Motor neuron (in vitro differentiated cells): Measurements from ENCODE around the gene CDH3. TPM values are rescaled to one million over a fixed set of nuclear protein-coding genes. Genes with fewer than 3 reads are reported as not detected.

Experiments used
- ATAC-seq, 8 experiments: fragments of 200-7000 bp; cut with Tn5 transposase; replicated peaks in 6 of 8; 2 replicates each; pipeline ENCODE4 v1.8.0; 2021; ENCODE audit warnings: mild to moderate bottlenecking in 8 of 8, moderate library complexity in 8 of 8
- H3K27ac ChIP-seq, 2 donors: fragments of 250-450 bp; sonication (Bioruptor Pico); 2 replicates each; pipeline ENCODE4 v1.9.0; 2021; ENCODE audit warnings: antibody characterized with exemption in 2 of 2, mild to moderate bottlenecking in 2 of 2, moderate library complexity in 1 of 2
- H3K4me1 ChIP-seq, 2 donors: fragments of 250-450 bp; sonication (Bioruptor Pico); replicated peaks in 1 of 2; 2 replicates each; pipeline ENCODE4 v1.6.1; 2021; ENCODE audit warnings: antibody characterized with exemption in 2 of 2, mild to moderate bottlenecking in 2 of 2, moderate library complexity in 1 of 2
- H3K4me3 ChIP-seq, 5 donors: fragments of 250-450 bp; sonication (Bioruptor Pico); 2 replicates each; pipeline ENCODE4 v1.9.0; 2021; ENCODE audit warnings: antibody characterized with exemption in 5 of 5, mild to moderate bottlenecking in 5 of 5, moderate library complexity in 4 of 5
- WGBS, 10 experiments: fragments of 450-650 bp; shearing (Covaris generic); methylation state at CpG; one replicate each; pipeline ENCODE4 v1.0.0; 2022; 5-methylcytosine and 5-hydroxymethylcytosine counted together
- in situ Hi-C, 9 experiments: fragments of 400-800 bp; cut with MboI; loops; one replicate each; pipeline ENCODE4 v1.15.0; 2021; ENCODE audit warnings: low sequenced_read_pairs in 9 of 9, low pct_unique_long_range_greater_than_20kb in 2 of 9; ENCODE audit not compliant: unreplicated experiment in 9 of 9
- total RNA-seq, 8 experiments: library from RNA; unstranded; fragments of 300-600 nt; gene quantifications; 2 replicates each; pipeline versions ENCODE4 v1.2.3 to v1.2.4, GENCODE V29; 2022

Gene CDH3
- 1 to 10 TPM in 5 of 8 experiments, not detected in 3; 1.5 to 4.0 (median 2.9) TPM for total RNA-seq

GRCh38 chr16:68644715-68645493 lies at the start of gene CDH3:
Gene CDH3, plus strand, starts transcription at chr16:68645310. Its CDS starts 70 bp downstream, at chr16:68645380.
- Histone ChIP-seq H3K4me3 (peak within 1 kb of the TSS; percentile 19 to 42 (median 36)), H3K27ac (no peak within 1 kb of the TSS), H3K4me1 (peaks cover 3 to 18% of the 10 kb centered on the region in 2 donors)
- 2 to 8% (median 6%) methylated on average over 6 to 20 of the region's 53 CpGs; no CpG with 5 or more reads in 4 of the 10 experiments for WGBS, 10 experiments
- peak in 7 of 8 experiments; percentile 6 to 58 (median 28) for ATAC-seq
- in situ Hi-C loops: no loop called here

GRCh38 chr16:68596266-68596665 lies 48.8 kb upstream of the CDH3 start:
- no peak for ATAC-seq
- in situ Hi-C loops: no loop called here
- H3K4me3 ChIP-seq: no peak overlapping the region
- 40 to 96% (median 86%) methylated on average over 1 to 6 of the region's 6 CpGs; no CpG with 5 or more reads in 1 of the 10 experiments for WGBS, 10 experiments
- no peaks in the 10 kb centered on the region for H3K4me1 ChIP-seq
- no peak overlapping the region for H3K27ac ChIP-seq

GRCh38 chr16:68599586-68599985 lies 45.5 kb upstream of the CDH3 start:
- no peak overlapping the region for H3K27ac ChIP-seq
- in situ Hi-C loops: no loop called here
- 0 to 100% (median 80%) methylated on average over 1 of the region's 1 CpG; no CpG with 5 or more reads in 7 of the 10 experiments for WGBS, 10 experiments
- H3K4me1 ChIP-seq: no peaks in the 10 kb centered on the region
- H3K4me3 ChIP-seq: no peak overlapping the region
- peak in 1 of 8 experiments; percentile 18 for ATAC-seq

- 60 to 100% (median 68%) methylated on average over 1 to 4 of the region's 5 CpGs; no CpG with 5 or more reads in 4 of the 10 experiments for WGBS, 10 experiments
- peak in 1 of 8 experiments; percentile 56 for ATAC-seq
- Histone ChIP-seq H3K4me1 (no peaks in the 10 kb centered on the region), H3K4me3 (no peak overlapping the region), H3K27ac (no peak overlapping the region)
- in situ Hi-C loops: no loop called here
Observed at GRCh38 chr16:68605746-68606145, 39.4 kb upstream of the CDH3 start.

GRCh38 chr16:68607443-68607842 lies 37.7 kb upstream of the CDH3 start:
- ATAC-seq: no peak
- in situ Hi-C loops: no loop called here
- Histone ChIP-seq H3K4me3 (no peak overlapping the region), H3K27ac (no peak overlapping the region), H3K4me1 (no peaks in the 10 kb centered on the region)
- WGBS, 10 experiments: 50 to 100% (median 90%) methylated on average over 1 to 4 of the region's 7 CpGs; no CpG with 5 or more reads in 3 of the 10 experiments

GRCh38 chr16:68608330-68608729 lies 36.8 kb upstream of the CDH3 start:
- WGBS, 10 experiments: 14 to 100% (median 94%) methylated on average over 1 to 2 of the region's 2 CpGs; no CpG with 5 or more reads in 3 of the 10 experiments

GRCh38 chr16:68612996-68613395 lies 32.1 kb upstream of the CDH3 start:
- ATAC-seq: no peak

More at GRCh38 chr16:68608330-68608729, 36.8 kb upstream of the CDH3 start:
- Histone ChIP-seq H3K4me1 (no peaks in the 10 kb centered on the region), H3K4me3 (no peak overlapping the region), H3K27ac (no peak overlapping the region)
- ATAC-seq: no peak
- in situ Hi-C loops: no loop called here

GRCh38 chr16:68617734-68618133 lies 27.4 kb upstream of the CDH3 start:
- ATAC-seq: peak in 1 of 8 experiments; percentile 98
- 22 to 100% (median 80%) methylated on average over 1 to 6 of the region's 7 CpGs; no CpG with 5 or more reads in 1 of the 10 experiments for WGBS, 10 experiments
- Histone ChIP-seq H3K27ac (no peak overlapping the region), H3K4me1 (no peaks in the 10 kb centered on the region), H3K4me3 (no peak overlapping the region)
- in situ Hi-C loops: no loop called here

More at GRCh38 chr16:68612996-68613395, 32.1 kb upstream of the CDH3 start:
- in situ Hi-C loops: no loop called here
- no peak overlapping the region for H3K4me3 ChIP-seq
- H3K27ac ChIP-seq: no peak overlapping the region
- WGBS, 10 experiments: 5 to 100% (median 90%) methylated on average over 1 to 2 of the region's 3 CpGs; no CpG with 5 or more reads in 3 of the 10 experiments
- no peaks in the 10 kb centered on the region for H3K4me1 ChIP-seq

- Histone ChIP-seq H3K27ac (peak overlapping the region in 1 of 2 donors; percentile 55), H3K4me3 (no peak overlapping the region), H3K4me1 (peaks cover 7% of the 10 kb centered on the region in 2 donors)
- peak in 5 of 8 experiments; percentile 70 to 78 (median 75) for ATAC-seq
- WGBS, 10 experiments: 0 to 85% (median 60%) methylated on average over 3 to 8 of the region's 8 CpGs
- in situ Hi-C loops: no loop called here
Observed at GRCh38 chr16:68626557-68626956, 18.6 kb upstream of the CDH3 start.

- in situ Hi-C loops: no loop called here
- Histone ChIP-seq H3K4me3 (no peak overlapping the region), H3K27ac (no peak overlapping the region), H3K4me1 (peaks cover 7% of the 10 kb centered on the region in 2 donors)
- 0 to 60% (median 18%) methylated on average over 1 to 3 of the region's 5 CpGs; no CpG with 5 or more reads in 2 of the 10 experiments for WGBS, 10 experiments
- ATAC-seq: peak in 5 of 8 experiments; percentile 80 to 86 (median 83)
Observed at GRCh38 chr16:68627951-68628425, 17.1 kb upstream of the CDH3 start.

GRCh38 chr16:68629351-68629910 lies 15.7 kb upstream of the CDH3 start:
- H3K4me3 ChIP-seq: no peak overlapping the region
- in situ Hi-C loops: no loop called here
- H3K27ac ChIP-seq: no peak overlapping the region
- 0 to 93% (median 75%) methylated on average over 1 to 4 of the region's 7 CpGs; no CpG with 5 or more reads in 3 of the 10 experiments for WGBS, 10 experiments
- ATAC-seq: no peak
- peaks cover 7% of the 10 kb centered on the region in 2 donors for H3K4me1 ChIP-seq

- WGBS, 10 experiments: 13 to 100% (median 61%) methylated on average over 1 to 7 of the region's 12 CpGs; no CpG with 5 or more reads in 2 of the 10 experiments
- H3K4me1 ChIP-seq: no peaks in the 10 kb centered on the region
- peak in 3 of 8 experiments; percentile 77 to 81 (median 79) for ATAC-seq
- in situ Hi-C loops: no loop called here
- no peak overlapping the region for H3K4me3 ChIP-seq
- H3K27ac ChIP-seq: no peak overlapping the region
Observed at GRCh38 chr16:68636064-68636560, 9.0 kb upstream of the CDH3 start.

- ATAC-seq: peak in 3 of 8 experiments; percentile 62 to 70 (median 67)
- Histone ChIP-seq H3K4me3 (no peak overlapping the region), H3K27ac (no peak overlapping the region), H3K4me1 (no peaks in the 10 kb centered on the region)
- in situ Hi-C loops: no loop called here
- WGBS, 10 experiments: 0 to 100% (median 85%) methylated on average over 1 of the region's 1 CpG; no CpG with 5 or more reads in 2 of the 10 experiments
Observed at GRCh38 chr16:68636818-68637217, 8.3 kb upstream of the CDH3 start.
